ENCODE results near the gene ZNRF1. TPM values are rescaled to one million over a fixed set of nuclear protein-coding genes. Genes with fewer than 3 reads are reported as not detected.
"Not testable (repeated sequence)": the region's sequence is repeated elsewhere in the genome, so short reads cannot be mapped to it uniquely, and the experiment has no call there.

ZNRF1 gene
- total RNA-seq, 2 experiments from 2014 or later, result 16.1 to 22.5 TPM

GRCh38 chr16:75116081-75116910 lies 117.5 kb downstream of the ZNRF1 start, which contains the start of gene LDHD:
Gene LDHD (minus strand): TSS chr16:75116780. CDS start chr16:75116720, 60 bp downstream.
- Mint-ChIP-seq H3K9me3 (ENCODE audit: low read depth) (peaks cover 2% of the 10 kb centered on the region), H3K4me1 (peaks cover 2% of the 10 kb centered on the region), H3K27ac (no peak within 1 kb of the TSS), H3K36me3 (peaks cover under 1% of the 10 kb centered on the region), H3K4me3 (no peak within 1 kb of the TSS), H3K27me3 (peaks cover 2% of the 10 kb centered on the region)
- no peak for ATAC-seq
- DNase-seq, result no peak
- CTCF ChIA-PET, result no interaction called here

- no peak for ATAC-seq
- CTCF ChIA-PET, result no interaction called here
- H3K4me1 Mint-ChIP-seq, result no peaks in the 10 kb centered on the region
These were observed 118.1 kb downstream of the ZNRF1 start for GRCh38 chr16:75116911-75117245.

GRCh38 chr16:75118943-75119539 lies 120.2 kb downstream of the ZNRF1 start:
- CTCF ChIA-PET, result interaction anchor here (1.1 to 2.4 kb wide), 2 partner anchors 9 to 44 kb away, joined by 4 to 14 read pairs; no protein-coding TSS in a partner anchor
- Mint-ChIP-seq H3K36me3 (peaks cover 2% of the 10 kb centered on the region), H3K9me3 (ENCODE audit: low read depth) (peaks cover 6% of the 10 kb centered on the region), H3K27ac (no peak overlapping the region), H3K4me1 (no peaks in the 10 kb centered on the region), H3K27me3 (peaks cover 2% of the 10 kb centered on the region), H3K4me3 (no peak overlapping the region)
- DNase-seq (no peak), ATAC-seq (no peak)

More at GRCh38 chr16:75116911-75117245, 118.1 kb downstream of the ZNRF1 start:
- Mint-ChIP-seq H3K4me3 (no peak overlapping the region), H3K27me3 (peaks cover 2% of the 10 kb centered on the region), H3K9me3 (ENCODE audit: low read depth) (peaks cover 4% of the 10 kb centered on the region), H3K36me3 (peaks cover 2% of the 10 kb centered on the region), H3K27ac (no peak overlapping the region)
- DNase-seq, result no peak

- no peaks in the 10 kb centered on the region for H3K4me1 Mint-ChIP-seq
- no peak overlapping the region for H3K4me3 Mint-ChIP-seq
- peaks cover 2% of the 10 kb centered on the region for H3K27me3 Mint-ChIP-seq
- CTCF ChIA-PET, result interaction anchor here (2.4 kb wide), 1 partner anchor 10 kb away, joined by 14 read pairs; no protein-coding TSS in a partner anchor
- H3K36me3 Mint-ChIP-seq, result peaks cover 4% of the 10 kb centered on the region
- H3K27ac Mint-ChIP-seq, result no peak overlapping the region
- ATAC-seq (no peak), DNase-seq (no peak)
- H3K9me3 Mint-ChIP-seq (ENCODE audit: low read depth), result peaks cover 6% of the 10 kb centered on the region
These were observed 121.4 kb downstream of the ZNRF1 start for GRCh38 chr16:75120253-75120652.

- H3K9me3 Mint-ChIP-seq (ENCODE audit: low read depth), result peaks cover 4% of the 10 kb centered on the region
- H3K27me3 Mint-ChIP-seq, result peaks cover 2% of the 10 kb centered on the region
These were observed 123.2 kb downstream of the ZNRF1 start for GRCh38 chr16:75121949-75122568.

GRCh38 chr16:75122609-75123008 lies 123.8 kb downstream of the ZNRF1 start:
- peaks cover 9% of the 10 kb centered on the region for H3K9me3 Mint-ChIP-seq (ENCODE audit: low read depth)
- peaks cover 2% of the 10 kb centered on the region for H3K27me3 Mint-ChIP-seq
- H3K27ac Mint-ChIP-seq, result no peak overlapping the region
- no peaks in the 10 kb centered on the region for H3K4me1 Mint-ChIP-seq
- no peak for ATAC-seq
- H3K4me3 Mint-ChIP-seq, result no peak overlapping the region
- H3K36me3 Mint-ChIP-seq, result peaks cover 6% of the 10 kb centered on the region
- no peak for DNase-seq
- CTCF ChIA-PET, result interaction anchor here (0.6 to 1.5 kb wide), 2 partner anchors 11 to 195 kb away, joined by 3 to 6 read pairs; no protein-coding TSS in a partner anchor

More at GRCh38 chr16:75121949-75122568, 123.2 kb downstream of the ZNRF1 start:
- Mint-ChIP-seq H3K4me3 (no peak overlapping the region), H3K36me3 (peaks cover 4% of the 10 kb centered on the region), H3K27ac (no peak overlapping the region), H3K4me1 (no peaks in the 10 kb centered on the region)
- DNase-seq, result no peak
- ATAC-seq, result no peak
- CTCF ChIA-PET, result interaction anchor here (0.6 to 1.5 kb wide), 2 partner anchors 11 to 195 kb away, joined by 3 to 6 read pairs; no protein-coding TSS in a partner anchor

- peaks cover 2% of the 10 kb centered on the region for H3K4me1 Mint-ChIP-seq
- CTCF ChIA-PET, result no interaction called here
- ATAC-seq, result no peak
- no peak overlapping the region for H3K4me3 Mint-ChIP-seq
- no peak overlapping the region for H3K27ac Mint-ChIP-seq
- no peaks in the 10 kb centered on the region for H3K27me3 Mint-ChIP-seq
- peaks cover 10% of the 10 kb centered on the region for H3K9me3 Mint-ChIP-seq (ENCODE audit: low read depth)
- H3K36me3 Mint-ChIP-seq, result peaks cover 7% of the 10 kb centered on the region
- no peak for DNase-seq
These were observed 129.0 kb downstream of the ZNRF1 start for GRCh38 chr16:75127713-75128415.

GRCh38 chr16:75129421-75130149 lies 130.8 kb downstream of the ZNRF1 start:
- not testable (repeated sequence) for H3K27me3 Mint-ChIP-seq; H3K9me3 Mint-ChIP-seq (ENCODE audit: low read depth); H3K27ac Mint-ChIP-seq; ATAC-seq; H3K4me1 Mint-ChIP-seq; DNase-seq; H3K36me3 Mint-ChIP-seq; H3K4me3 Mint-ChIP-seq
- CTCF ChIA-PET, result interaction anchor here (0.8 kb wide), 1 partner anchor 189 kb away, joined by 3 read pairs; no protein-coding TSS in a partner anchor

- Mint-ChIP-seq H3K36me3 (peaks cover 5% of the 10 kb centered on the region), H3K4me3 (no peak overlapping the region), H3K9me3 (ENCODE audit: low read depth) (peaks cover 10% of the 10 kb centered on the region), H3K27ac (no peak overlapping the region), H3K4me1 (peaks cover 2% of the 10 kb centered on the region), H3K27me3 (no peaks in the 10 kb centered on the region)
- no peak for DNase-seq
- ATAC-seq, result no peak
- CTCF ChIA-PET, result interaction anchor here (0.8 kb wide), 1 partner anchor 188 kb away, joined by 3 read pairs; no protein-coding TSS in a partner anchor
These were observed 131.4 kb downstream of the ZNRF1 start for GRCh38 chr16:75130150-75130771.

- H3K4me3 Mint-ChIP-seq, result no peak overlapping the region
- peaks cover 5% of the 10 kb centered on the region for H3K36me3 Mint-ChIP-seq
- peaks cover 10% of the 10 kb centered on the region for H3K9me3 Mint-ChIP-seq (ENCODE audit: low read depth)
- H3K4me1 Mint-ChIP-seq, result peaks cover 2% of the 10 kb centered on the region
- CTCF ChIA-PET, result no interaction called here
- no peak for DNase-seq
- no peaks in the 10 kb centered on the region for H3K27me3 Mint-ChIP-seq
- no peak for ATAC-seq
- no peak overlapping the region for H3K27ac Mint-ChIP-seq
These were observed 132.3 kb downstream of the ZNRF1 start for GRCh38 chr16:75131081-75131480.

- CTCF ChIA-PET, result interaction anchor here (1.1 kb wide), 1 partner anchor 140 kb away, joined by 3 read pairs; the partner anchor contains the start of gene ZNRF1
- Mint-ChIP-seq H3K4me3 (no peak overlapping the region), H3K4me1 (peaks cover 8% of the 10 kb centered on the region), H3K9me3 (ENCODE audit: low read depth) (peaks cover 2% of the 10 kb centered on the region), H3K27me3 (no peaks in the 10 kb centered on the region), H3K36me3 (peaks cover 2% of the 10 kb centered on the region), H3K27ac (no peak overlapping the region)
- ATAC-seq (no peak), DNase-seq (no peak)
These were observed 139.4 kb downstream of the ZNRF1 start for GRCh38 chr16:75138233-75138632.

GRCh38 chr16:75138636-75139035 lies 139.8 kb downstream of the ZNRF1 start:
- Mint-ChIP-seq H3K36me3 (peaks cover 2% of the 10 kb centered on the region), H3K4me3 (no peak overlapping the region), H3K4me1 (peaks cover 8% of the 10 kb centered on the region), H3K27me3 (no peaks in the 10 kb centered on the region), H3K27ac (no peak overlapping the region), H3K9me3 (ENCODE audit: low read depth) (peaks cover 2% of the 10 kb centered on the region)
- ATAC-seq (no peak), DNase-seq (no peak)
- CTCF ChIA-PET, result no interaction called here

Measured in activated CD8-positive, alpha-beta memory T cell treated with anti-CD3 and anti-CD28 coated beads, Interleukin-2, amount 10 ng/mL, durations not matched to agents 7 days and 5 days (primary cell).